Common myeloid progenitor, CD34-positive (primary cell): ENCODE measurements around the gene NRCAM.

Experiments used
- CTCF ChIA-PET: fragments of 350-600 bp; sonication (Branson Sonifier 250); formaldehyde crosslinking; loops from one replicate; lab custom pipeline; 2021; ENCODE audit warnings: antibody characterized with exemption; lab: Charles Lee
- POLR2A ChIA-PET: fragments of 350-600 bp; sonication (Branson Sonifier 250); formaldehyde crosslinking; loops from one replicate; lab custom pipeline; 2021; ENCODE audit warnings: antibody characterized with exemption; lab: Charles Lee
- DNase-seq, 3 donors: peaks; one replicate each; pipeline versions ENCODE4 v3.0.0 to v3.0.0-alpha.2; 2013
- H3K27ac ChIP-seq, 2 experiments: 1 replicate in 1 of 2; 2 replicates in 1 of 2; pipeline ENCODE4 v1.7.0; 2013; ENCODE audit warnings: inconsistent platforms in 2 of 2, low read length in 2 of 2, mild to moderate bottlenecking in 2 of 2, low read depth in 1 of 2, moderate library complexity in 1 of 2; ENCODE audit not compliant: severe bottlenecking in 2 of 2, insufficient read depth in 1 of 2, poor library complexity in 1 of 2
- H3K27me3 ChIP-seq, 5 experiments: replicated peaks in 2 of 5; 1 replicate in 3 of 5; 2 replicates in 2 of 5; pipeline versions ENCODE4 v1.6.1 to v1.7.0; 2013; ENCODE audit warnings: low read length in 4 of 5, mild to moderate bottlenecking in 2 of 5, moderate library complexity in 2 of 5, inconsistent platforms in 1 of 5; ENCODE audit not compliant: insufficient read depth in 5 of 5, control insufficient read depth in 4 of 5
- H3K36me3 ChIP-seq, 4 experiments: 1 replicate in 2 of 4; 2 replicates in 2 of 4; pipeline versions ENCODE4 v1.6.1 to v1.7.0; 2013; ENCODE audit warnings: low read length in 3 of 4, control low read depth in 1 of 4, mild to moderate bottlenecking in 1 of 4; ENCODE audit not compliant: control insufficient read depth in 4 of 4, insufficient read depth in 4 of 4
- H3K4me1 ChIP-seq, 4 experiments: 1 replicate in 3 of 4; 2 replicates in 1 of 4; pipeline versions ENCODE4 v1.6.1 to v1.7.1; 2013; ENCODE audit warnings: low read length in 3 of 4, mild to moderate bottlenecking in 3 of 4, control low read depth in 1 of 4, inconsistent platforms in 1 of 4, moderate library complexity in 1 of 4; ENCODE audit not compliant: control insufficient read depth in 4 of 4, insufficient read depth in 4 of 4; ENCODE audit errors: control extremely low read depth in 1 of 4
- H3K4me3 ChIP-seq, 7 experiments: 1 replicate in 4 of 7; 2 replicates in 3 of 7; pipeline versions ENCODE4 v1.5.1 to v1.7.0; 2013; ENCODE audit warnings: mild to moderate bottlenecking in 7 of 7, low read length in 6 of 7, moderate library complexity in 6 of 7, inconsistent platforms in 2 of 7, low read depth in 2 of 7, control low read depth in 1 of 7; ENCODE audit not compliant: insufficient read depth in 4 of 7, control insufficient read depth in 1 of 7; ENCODE audit errors: extremely low read depth in 1 of 7
- H3K9me3 ChIP-seq, 5 experiments: 1 replicate in 4 of 5; 2 replicates in 1 of 5; pipeline versions ENCODE4 v1.6.1 to v1.7.1; 2013; ENCODE audit warnings: low read length in 4 of 5, mild to moderate bottlenecking in 2 of 5, inconsistent platforms in 1 of 5, low read depth in 1 of 5, moderate library complexity in 1 of 5; ENCODE audit not compliant: control insufficient read depth in 4 of 5, insufficient read depth in 2 of 5; ENCODE audit errors: control extremely low read depth in 1 of 5
- WGBS: methylation state at CpG from one replicate; pipeline ENCODE4 v1.1.5; 2013; ENCODE audit not compliant: insufficient coverage; 5-methylcytosine and 5-hydroxymethylcytosine counted together

Gene NRCAM

GRCh38 chr7:108492742-108493141, 36.5 kb upstream of the NRCAM start:
- no peak overlapping the region for H3K27ac ChIP-seq
- DNase-seq: peak in 1 of 3 donors; percentile 20
- CTCF ChIA-PET: interaction anchor here (1.5 kb wide), 1 partner anchor 16 kb away, joined by 3 read pairs; no protein-coding TSS in a partner anchor
- peaks cover 4 to 12% (median 7%) of the 10 kb centered on the region in 4 experiments for H3K36me3 ChIP-seq
- 87% methylated on average over 2 of the region's 4 CpGs for WGBS
- POLR2A ChIA-PET: no interaction called here
- H3K4me1 ChIP-seq: no peaks in the 10 kb centered on the region
- H3K27me3 ChIP-seq: no peaks in the 10 kb centered on the region
- no peak overlapping the region for H3K4me3 ChIP-seq
- H3K9me3 ChIP-seq: no peaks in the 10 kb centered on the region

DNA sequence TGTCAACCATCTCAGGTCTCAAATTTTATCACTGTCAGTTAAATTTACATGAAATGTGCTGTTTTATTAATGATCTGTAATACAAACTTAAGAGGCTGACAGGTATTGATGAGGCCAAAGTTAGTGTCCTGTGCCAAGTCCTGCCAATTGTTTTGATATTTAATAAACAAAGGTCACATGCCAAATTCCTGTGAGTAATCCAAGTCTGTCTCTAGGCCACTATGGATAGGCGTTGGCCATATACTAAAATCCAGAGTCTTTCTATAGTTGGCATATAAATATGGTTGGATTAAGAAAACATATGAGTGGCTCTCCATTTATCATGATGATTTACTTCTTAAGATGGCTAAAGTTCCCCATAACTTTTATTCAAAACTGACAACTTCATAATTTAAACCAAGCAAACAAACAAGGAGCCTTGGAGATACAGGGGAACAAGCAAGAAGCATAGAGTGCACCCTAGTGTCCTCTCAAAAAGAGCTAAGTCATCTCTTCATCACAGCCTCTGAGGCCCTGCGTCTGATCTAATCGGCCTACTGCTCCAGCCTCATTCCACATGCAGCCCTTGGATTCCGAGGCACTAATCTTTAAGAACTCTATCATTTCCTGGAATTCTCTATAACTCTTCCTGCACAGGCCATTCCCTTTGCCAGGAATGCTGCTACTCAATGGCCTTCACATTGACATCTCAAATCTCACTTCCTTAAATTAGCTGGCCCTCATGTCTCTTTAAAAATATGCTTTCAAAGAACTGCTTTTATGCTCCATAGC, 32.7 kb upstream of the NRCAM start:
- Histone ChIP-seq H3K9me3 (no peaks in the 10 kb centered on the region), H3K27me3 (no peaks in the 10 kb centered on the region), H3K4me1 (no peaks in the 10 kb centered on the region), H3K4me3 (no peak overlapping the region), H3K36me3 (peaks cover 2 to 12% (median 7%) of the 10 kb centered on the region in 4 experiments), H3K27ac (no peak overlapping the region)
- CTCF ChIA-PET: interaction anchor here (1.2 kb wide), 1 partner anchor 10 kb away, joined by 6 read pairs; no protein-coding TSS in a partner anchor
- DNase-seq: no peak
- 93% methylated on average over 3 of the region's 4 CpGs for WGBS
- POLR2A ChIA-PET: no interaction called here

DNA sequence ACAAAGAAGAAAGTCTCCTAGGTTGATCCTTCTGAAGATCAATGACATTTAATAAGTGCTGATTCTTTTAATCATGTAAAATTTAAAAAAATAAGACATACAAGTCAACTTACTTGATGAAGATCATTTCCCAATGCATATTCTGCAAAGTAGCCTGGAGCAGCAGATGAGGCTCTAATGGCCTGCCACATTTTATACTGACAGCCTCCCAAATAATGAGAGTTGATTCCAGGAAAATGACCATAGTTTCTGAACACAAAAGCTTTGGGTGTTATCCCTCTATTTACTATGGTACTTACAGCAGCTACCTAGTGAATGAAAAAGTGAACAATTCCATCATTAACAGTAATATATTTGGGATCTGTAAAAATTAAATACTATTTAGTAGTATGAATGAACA, 31.4 kb upstream of the NRCAM start:
- no peaks in the 10 kb centered on the region for H3K27me3 ChIP-seq
- ChIA-PET POLR2A (interaction anchor here (0.5 kb wide), 1 partner anchor 1029 kb away, joined by 3 read pairs; no protein-coding TSS in a partner anchor), CTCF (interaction anchor here (1.1 to 1.3 kb wide), 2 partner anchors 11 to 13 kb away, joined by 3 to 4 read pairs; no protein-coding TSS in a partner anchor)
- H3K4me1 ChIP-seq: no peaks in the 10 kb centered on the region
- H3K27ac ChIP-seq: no peak overlapping the region
- peaks cover 2 to 16% (median 7%) of the 10 kb centered on the region in 4 experiments for H3K36me3 ChIP-seq
- H3K4me3 ChIP-seq: no peak overlapping the region
- H3K9me3 ChIP-seq: no peaks in the 10 kb centered on the region
- no peak for DNase-seq

GRCh38 chr7:108486291-108486966, 30.2 kb upstream of the NRCAM start:
- peaks cover 2 to 16% (median 5%) of the 10 kb centered on the region in 4 experiments for H3K36me3 ChIP-seq
- ChIA-PET POLR2A (interaction anchor here (1.0 kb wide), 1 partner anchor 12 kb away, joined by 3 read pairs; no protein-coding TSS in a partner anchor), CTCF (interaction anchor here (0.8 to 1.3 kb wide), 3 partner anchors 15 to 18 kb away, joined by 3 to 5 read pairs (median 4); no protein-coding TSS in a partner anchor)
- no peak for DNase-seq
- H3K4me3 ChIP-seq: no peak overlapping the region
- H3K27me3 ChIP-seq: no peaks in the 10 kb centered on the region
- no peaks in the 10 kb centered on the region for H3K9me3 ChIP-seq
- WGBS: no CpG with 5 or more reads among the region's 5 CpGs
- no peaks in the 10 kb centered on the region for H3K4me1 ChIP-seq
- no peak overlapping the region for H3K27ac ChIP-seq

- peaks cover 2 to 12% (median 4%) of the 10 kb centered on the region in 4 experiments for H3K36me3 ChIP-seq
- no peak overlapping the region for H3K4me3 ChIP-seq
- H3K9me3 ChIP-seq: no peaks in the 10 kb centered on the region
- no peak overlapping the region for H3K27ac ChIP-seq
- ChIA-PET POLR2A (interaction anchor here (0.7 kb wide), 1 partner anchor 19 kb away, joined by 3 read pairs; no protein-coding TSS in a partner anchor), CTCF (interaction anchor here (1.1 to 1.6 kb wide), 2 partner anchors 10 to 31 kb away, joined by 3 read pairs; no protein-coding TSS in a partner anchor)
- no peaks in the 10 kb centered on the region for H3K4me1 ChIP-seq
- no peaks in the 10 kb centered on the region for H3K27me3 ChIP-seq
- no peak for DNase-seq
- WGBS: no CpG with 5 or more reads among the region's 1 CpG
These were observed 27.9 kb upstream of the NRCAM start for GRCh38 chr7:108484137-108484536.

DNA sequence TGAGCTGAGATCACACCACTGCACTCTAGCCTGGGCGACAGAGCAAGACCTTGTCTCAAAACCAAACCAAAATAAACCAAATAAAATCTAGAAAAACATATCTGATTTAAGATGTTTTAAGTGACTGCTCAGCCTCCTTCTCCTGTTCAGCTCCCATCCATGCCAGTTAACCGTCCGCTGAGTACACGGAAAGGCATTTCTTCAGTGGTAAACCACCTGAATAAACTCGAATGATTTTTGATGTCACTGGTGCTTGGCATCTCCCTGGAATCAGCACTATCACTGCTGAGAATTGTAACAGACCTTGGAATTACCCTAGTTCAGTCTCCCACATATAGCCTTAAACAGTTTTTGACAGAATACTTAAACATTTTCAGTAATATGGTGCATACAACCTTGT, 24.1 kb upstream of the NRCAM start:
- peaks cover 0 to 22% (median 4%) of the 10 kb centered on the region in 4 experiments for H3K36me3 ChIP-seq
- no peaks in the 10 kb centered on the region for H3K4me1 ChIP-seq
- no peaks in the 10 kb centered on the region for H3K27me3 ChIP-seq
- H3K4me3 ChIP-seq: no peak overlapping the region
- DNase-seq: no peak
- no peaks in the 10 kb centered on the region for H3K9me3 ChIP-seq
- no peak overlapping the region for H3K27ac ChIP-seq
- 97% methylated on average over 4 of the region's 5 CpGs for WGBS
- ChIA-PET POLR2A (interaction anchor here (0.6 kb wide), 1 partner anchor 27 kb away, joined by 3 read pairs; no protein-coding TSS in a partner anchor), CTCF (interaction anchor here (1.0 kb wide), 1 partner anchor 63 kb away, joined by 3 read pairs; no protein-coding TSS in a partner anchor)
